GM12892 (cell line): Measurements from ENCODE around the gene NUDT14.

Experiments used
- POLR2A ChIP-seq: IDR thresholded peaks from 2 replicates; pipeline ENCODE4 v1.6.1; 2011; ENCODE audit warnings: low read depth, low read length, control low read depth
- POLR2AphosphoS5 ChIP-seq: IDR thresholded peaks from 2 replicates; pipeline ENCODE4 v1.6.1; 2011; ENCODE audit warnings: low read depth, low read length, control low read depth
- TAF1 ChIP-seq: IDR thresholded peaks from 2 replicates; pipeline ENCODE4 v1.6.1; 2011; ENCODE audit warnings: low read depth, mild to moderate bottlenecking, control low read depth, low read length, borderline replicate concordance

DNA sequence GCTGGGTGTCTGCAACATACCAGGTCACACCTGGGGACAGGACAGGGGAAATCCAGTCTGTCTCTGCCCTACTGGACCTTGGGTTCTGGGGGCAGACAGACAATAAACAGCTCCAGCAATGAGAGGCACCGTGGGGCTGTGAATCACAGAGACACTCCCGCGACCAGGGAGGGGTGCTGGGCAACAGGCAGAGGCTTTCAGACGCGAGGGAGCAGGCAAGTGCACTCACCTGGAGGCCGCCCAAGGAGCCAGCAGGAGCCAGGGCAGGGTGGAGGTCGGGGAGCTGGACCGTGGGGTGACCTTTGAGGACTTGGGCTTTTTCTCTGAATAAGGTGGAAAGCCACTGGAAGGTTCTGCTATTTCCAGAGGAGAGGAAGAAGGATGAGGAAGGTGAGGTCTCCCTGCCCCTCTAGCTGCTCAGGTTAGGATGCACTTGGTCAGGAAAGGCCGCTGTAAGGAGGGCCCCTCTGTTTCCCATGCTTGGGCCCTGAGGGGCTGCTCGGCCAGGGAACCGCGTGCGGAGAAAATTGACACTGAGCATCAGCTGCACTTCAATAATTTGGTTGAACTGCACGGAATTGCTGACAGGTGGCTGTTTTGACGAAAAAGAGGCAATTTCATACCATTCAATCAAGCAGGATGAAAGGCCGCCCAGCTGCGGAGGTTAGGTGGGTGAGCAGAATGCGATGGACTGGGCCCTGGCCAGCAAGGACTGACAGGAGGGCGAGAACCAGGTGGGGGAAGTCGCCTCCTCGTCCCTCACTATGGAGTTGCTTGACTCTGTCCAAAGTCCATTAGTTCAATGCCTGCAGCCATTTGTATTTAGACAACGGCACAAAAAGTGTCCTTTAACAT lies 54.8 kb downstream of the NUDT14 start:
- TF ChIP-seq POLR2A: no peak
- no peak for TF ChIP-seq TAF1
- TF ChIP-seq POLR2AphosphoS5: no peak
